NCI-H187 treated with DMSO at 0.1 percent for 48 hours (cell line): ENCODE results near the gene FAM120A.
"Not testable (repeated sequence)": the region's sequence is repeated elsewhere in the genome, so short reads cannot be mapped to it uniquely, and the experiment has no call there.

Source experiments
- DNase-seq: peaks from one replicate; lab custom pipeline; 2025; lab: John Stamatoyannopoulos, UW

FAM120A gene

DNA sequence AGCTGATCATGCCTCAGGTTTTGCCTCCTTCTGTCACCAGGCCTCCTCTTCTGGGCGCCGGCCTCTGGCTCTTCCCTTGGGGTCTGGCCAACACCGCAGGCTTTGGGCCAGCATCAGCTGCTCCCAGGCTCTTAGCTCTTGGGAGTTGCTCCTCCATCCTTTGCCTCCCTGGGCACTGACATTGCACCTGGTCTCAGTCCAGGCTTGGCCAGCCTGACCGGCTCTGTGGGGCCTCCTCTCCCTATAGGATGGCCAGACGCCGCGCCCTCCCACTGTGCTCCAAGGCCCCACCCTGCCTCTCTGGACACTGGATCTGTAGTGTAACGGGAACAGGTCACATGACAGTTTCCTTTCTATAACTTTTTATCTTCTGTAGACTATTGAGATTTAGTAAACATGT is 59.7 kb downstream of the FAM120A start:
- not testable (repeated sequence) for DNase-seq

DNA sequence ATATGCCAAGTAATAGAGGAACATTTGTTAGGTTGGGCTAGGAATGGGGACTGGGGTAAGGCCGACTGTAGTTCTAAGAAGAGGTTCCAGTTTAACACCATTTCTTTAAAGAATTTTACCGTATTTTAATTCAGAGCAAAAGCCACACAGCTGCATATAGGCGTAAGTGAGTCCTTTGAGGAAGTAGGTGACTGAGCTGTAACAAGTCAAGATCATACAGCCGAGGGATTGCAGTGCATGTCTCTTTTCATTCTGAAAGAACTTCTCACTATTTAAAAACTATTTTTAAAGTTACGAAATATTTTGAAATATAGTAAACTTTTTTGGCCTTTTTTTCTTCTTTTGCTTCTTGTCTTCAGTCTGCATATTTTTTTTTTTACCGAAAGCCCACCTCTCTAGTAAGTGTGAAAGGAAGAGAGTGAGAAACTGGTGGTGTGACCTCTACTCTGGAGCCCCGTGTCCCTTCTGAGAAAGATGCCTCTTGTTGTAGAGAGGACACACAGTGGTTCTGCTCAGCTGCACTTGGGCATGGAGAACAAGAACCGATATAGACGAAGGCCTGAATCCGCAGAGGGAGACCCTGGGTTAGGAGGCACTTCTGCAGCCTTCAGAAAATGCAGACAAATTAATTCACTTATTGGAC is 60.8 kb downstream of the FAM120A start:
- not testable (repeated sequence) for DNase-seq

DNA sequence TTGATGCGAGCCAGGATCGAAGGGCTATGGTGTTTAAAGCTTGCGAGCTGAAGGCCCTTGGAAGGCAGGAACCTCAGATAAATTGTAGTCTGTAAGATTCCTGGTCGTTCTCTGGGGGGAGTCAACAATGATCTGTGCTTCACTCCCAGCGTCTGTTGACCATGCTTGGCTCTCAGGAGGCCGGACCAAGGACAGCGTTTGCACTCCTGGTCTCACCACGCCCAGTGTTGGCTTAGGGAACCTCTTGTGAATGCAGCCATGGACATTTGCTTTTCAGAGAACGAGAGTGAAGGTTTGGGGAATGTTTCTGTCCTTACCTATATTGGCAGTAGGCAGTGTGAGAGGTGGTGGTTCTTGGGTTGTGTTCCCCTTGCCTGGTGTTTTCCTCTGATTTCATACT is 62.1 kb downstream of the FAM120A start:
- no peak for DNase-seq

DNA sequence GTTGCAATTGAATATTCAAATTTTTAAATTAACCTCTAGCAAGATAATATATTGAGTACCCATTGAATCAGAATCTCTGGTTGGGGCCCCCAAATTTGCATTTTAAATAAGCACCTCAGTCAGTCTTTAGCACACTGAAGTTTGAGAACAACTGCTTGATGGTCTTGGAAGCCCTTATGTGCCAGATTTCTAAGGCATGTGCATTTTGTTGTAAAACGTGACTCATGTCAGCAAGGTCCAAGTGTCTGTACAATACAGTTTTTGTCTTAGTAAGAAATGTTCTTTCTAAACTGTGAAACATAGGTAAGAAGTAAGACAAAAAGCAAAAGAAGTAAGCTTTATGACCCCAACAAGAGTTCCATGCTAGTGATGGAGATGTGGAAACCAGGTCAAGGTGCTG is 65.8 kb downstream of the FAM120A start:
- no peak for DNase-seq

DNA sequence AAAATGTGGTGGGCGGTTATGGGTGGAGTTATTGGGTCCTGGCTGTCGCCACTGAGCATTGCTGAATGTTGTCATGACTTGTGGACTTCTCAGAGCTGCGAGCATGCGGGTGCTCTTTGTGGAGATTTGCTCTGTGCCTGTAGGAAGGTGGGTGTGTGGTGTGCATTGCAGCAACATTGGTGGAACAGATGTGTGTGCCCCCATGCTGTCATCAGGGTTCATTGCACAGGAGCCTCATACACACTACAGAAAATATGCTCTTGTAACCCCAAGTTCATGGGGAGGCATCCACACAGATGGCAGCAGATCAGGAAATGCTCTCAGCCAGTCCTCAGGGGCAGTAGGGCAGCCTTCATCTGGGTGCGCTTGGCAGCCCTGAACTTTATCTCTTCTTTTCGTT is 69.0 kb downstream of the FAM120A start:
- DNase-seq = no peak

DNA sequence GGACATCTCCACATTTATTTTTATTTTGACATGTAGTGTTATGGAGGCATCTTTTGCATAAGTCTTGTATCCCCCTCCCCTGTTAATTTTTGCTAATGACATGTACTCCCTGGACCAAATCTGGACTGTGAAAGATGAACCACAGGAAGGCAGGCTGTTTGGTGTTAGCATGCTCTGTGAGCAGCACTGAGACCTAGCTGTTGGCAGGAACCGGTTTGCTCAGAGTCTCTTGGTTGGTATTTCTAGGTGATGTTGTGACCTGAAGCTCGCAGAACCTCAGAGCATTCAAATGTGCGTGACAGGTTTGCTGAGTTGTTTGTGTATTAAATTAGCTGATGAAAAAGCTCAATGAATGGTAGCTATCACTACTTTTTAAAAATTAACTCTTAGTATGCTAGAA is 71.3 kb downstream of the FAM120A start:
- DNase-seq = no peak

DNA sequence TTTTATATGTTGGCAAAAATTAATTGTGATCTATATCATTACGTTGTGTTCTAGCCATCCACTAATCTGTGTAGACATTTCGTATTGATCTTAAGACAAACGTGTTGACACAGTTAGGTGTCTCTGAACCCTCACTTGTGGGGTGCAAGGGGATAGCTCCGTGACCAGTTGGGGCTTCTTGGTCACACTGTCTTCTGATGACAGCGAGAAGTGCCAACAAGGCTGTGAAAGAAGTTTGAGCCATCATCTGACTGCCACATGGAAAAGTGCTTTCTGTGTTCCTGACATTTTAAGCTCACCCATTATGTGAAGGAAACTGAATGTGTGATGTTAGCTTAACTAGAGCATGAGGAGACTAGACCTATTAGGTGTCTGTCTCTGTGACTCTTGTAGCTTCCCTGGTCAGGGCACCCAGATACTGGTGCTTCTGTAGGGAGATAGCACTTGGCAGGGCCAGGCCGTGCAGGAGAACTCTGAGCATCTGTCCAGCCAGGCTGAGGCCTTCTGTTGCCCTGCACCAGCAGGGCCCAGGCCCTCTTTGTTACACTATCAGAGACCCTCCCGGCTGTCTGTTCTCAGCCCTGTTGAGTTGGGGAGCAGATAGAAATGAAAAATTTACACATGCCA is 72.1 kb downstream of the FAM120A start:
- DNase-seq = no peak

DNA sequence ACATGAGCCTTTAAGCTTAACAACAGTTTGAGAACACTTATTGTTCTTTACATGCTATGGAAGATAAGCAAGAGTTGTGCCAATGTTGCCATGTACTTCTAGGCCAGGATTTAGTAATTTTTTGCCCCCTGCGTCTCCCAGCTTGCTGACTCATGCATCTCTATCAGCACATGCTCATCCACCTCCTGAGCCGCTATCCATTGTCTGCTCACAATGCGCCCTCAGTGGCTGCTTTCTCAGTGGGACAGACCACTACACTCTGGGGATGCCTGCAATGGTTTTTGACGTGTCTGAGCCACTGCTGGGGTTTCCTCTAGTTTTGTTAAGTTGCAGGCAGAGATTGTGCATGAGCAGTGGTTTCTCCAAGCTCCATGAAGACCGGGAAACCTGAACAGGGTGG is 74.0 kb downstream of the FAM120A start:
- DNase-seq = no peak

DNA sequence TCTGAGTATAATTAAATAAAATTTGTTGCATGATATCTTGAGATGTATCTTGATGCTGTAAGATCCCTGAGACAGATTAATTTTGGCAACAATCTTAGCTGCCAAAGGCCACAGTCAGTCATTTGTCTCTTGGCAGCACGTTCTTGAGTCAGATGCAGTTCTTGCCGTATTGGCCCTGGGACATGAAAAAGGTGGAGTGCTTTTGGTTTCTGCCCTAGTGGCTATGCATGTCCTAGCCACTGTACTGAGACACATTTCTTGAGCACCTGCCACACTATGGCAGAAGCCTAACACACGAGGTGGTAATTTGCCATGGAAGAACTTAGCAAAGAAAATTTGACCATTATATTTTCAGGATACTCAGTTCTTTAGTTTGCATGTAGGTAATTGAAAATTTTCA is 79.9 kb downstream of the FAM120A start:
- DNase-seq = no peak

DNA sequence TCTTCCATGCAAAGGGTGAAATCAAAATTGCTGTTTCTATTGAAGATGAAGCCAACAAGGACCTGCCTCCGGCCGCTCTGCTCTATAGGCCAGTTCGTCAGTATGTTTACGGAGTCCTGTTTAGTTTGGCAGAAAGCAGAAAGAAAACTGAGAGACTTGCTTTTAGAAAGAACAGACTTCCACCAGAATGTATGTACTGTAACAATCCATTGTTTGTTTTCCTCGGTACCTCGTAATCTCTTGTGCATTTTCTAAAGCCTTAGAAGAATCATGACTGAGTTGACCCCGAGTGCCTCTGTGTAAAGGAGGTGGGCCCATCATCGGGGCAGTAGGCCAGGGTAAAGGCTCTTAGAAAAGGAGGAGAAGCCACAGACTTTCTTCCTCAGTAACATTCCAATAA is 80.7 kb downstream of the FAM120A start:
- DNase-seq = no peak

DNA sequence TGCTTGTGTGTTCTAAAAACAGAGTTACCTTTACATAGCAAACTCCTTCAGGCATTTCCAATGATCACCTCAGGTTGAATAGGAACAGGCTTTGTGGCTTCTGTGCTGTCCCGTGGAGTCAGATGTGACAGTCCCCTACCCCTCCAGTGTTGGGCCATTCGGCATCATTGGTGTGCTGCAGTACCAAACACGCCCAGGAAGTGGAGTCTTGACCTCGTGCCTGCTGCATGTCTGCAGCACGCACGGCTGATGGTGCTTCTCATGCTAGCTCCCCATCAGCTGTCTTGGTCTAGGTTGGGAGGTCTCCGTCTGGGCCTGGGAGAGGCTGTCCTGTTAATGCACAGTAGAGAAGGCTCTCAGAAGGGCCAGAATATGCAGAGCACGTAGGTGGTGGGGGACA is 82.4 kb downstream of the FAM120A start:
- no peak for DNase-seq

DNA sequence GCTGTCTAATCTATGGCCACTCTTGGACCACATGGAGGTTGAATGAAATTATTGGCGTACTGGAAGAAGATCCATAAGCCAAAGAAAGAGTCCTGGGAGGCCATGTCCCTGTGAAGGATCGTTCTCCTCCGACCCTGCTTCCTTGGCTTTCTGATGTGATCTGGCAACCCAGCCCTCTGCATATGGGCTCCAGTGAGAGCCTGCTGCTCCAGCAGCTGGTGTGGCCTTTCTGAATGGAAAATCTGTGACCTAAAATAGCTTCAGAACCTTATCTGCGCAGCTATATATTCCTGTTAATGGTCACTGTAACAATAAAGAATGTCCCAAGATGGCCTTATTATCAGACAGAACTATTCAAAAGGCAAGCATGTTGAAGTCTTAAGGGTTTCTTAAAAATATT is 84.7 kb downstream of the FAM120A start:
- no peak for DNase-seq

DNA sequence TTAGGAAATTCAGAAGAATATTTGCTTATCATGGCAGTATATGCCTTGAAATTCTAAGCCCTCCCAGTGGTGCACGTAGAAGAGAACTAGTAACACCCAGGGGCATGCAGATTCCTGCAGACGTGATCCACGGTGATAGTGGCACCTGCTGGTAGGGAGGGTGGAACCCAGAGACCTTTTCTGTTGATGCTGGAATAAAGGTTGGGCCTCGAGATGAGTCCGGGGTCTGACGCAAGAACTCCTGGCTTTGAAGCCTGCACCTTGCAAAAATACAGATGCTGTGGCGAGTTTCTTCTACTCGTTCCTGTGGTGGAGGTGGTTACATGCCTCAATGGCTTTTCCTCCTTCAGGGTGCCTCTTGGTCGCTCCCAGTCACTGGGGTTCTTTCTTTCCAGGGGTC is 85.4 kb downstream of the FAM120A start:
- no peak for DNase-seq

DNA sequence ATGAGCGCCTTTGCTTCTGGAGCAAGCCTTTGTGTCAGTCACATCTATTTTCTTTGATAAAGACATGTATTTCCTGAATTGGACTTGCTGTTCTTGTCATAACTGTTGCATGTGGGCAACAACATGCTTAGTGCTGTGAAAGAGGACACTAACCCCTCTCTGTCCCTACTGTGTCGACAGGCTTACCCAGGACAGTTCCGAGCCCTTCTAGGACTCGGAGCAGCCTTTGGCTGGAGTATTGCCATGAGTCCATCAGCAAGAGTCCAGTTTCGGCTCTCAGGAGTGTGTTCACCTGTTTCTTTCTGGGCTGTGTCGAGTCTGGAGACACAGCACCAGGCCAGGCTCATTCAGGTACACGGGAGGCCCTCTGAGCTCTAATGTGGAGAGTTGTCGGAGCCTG is 88.8 kb downstream of the FAM120A start:
- no peak for DNase-seq

DNA sequence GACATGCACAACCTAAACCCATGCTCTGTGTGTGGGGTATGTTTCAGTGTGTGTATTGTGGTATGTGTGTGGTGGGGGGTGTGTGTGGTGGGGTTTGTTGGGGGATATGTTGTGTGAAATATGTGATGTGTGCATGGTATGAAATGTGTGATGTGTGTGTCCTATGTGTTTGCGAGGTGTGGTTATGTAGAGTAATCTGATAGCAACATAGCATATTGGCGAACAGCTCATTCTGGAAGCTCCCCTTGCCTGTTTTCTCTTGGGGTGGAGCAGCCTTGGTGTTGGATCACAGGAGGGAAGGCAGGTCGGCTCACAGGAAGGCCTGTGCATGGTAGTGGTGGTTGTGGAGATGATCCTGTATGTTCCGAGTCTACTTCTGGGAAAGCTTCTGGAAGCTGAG is 89.5 kb downstream of the FAM120A start:
- DNase-seq = no peak

DNA sequence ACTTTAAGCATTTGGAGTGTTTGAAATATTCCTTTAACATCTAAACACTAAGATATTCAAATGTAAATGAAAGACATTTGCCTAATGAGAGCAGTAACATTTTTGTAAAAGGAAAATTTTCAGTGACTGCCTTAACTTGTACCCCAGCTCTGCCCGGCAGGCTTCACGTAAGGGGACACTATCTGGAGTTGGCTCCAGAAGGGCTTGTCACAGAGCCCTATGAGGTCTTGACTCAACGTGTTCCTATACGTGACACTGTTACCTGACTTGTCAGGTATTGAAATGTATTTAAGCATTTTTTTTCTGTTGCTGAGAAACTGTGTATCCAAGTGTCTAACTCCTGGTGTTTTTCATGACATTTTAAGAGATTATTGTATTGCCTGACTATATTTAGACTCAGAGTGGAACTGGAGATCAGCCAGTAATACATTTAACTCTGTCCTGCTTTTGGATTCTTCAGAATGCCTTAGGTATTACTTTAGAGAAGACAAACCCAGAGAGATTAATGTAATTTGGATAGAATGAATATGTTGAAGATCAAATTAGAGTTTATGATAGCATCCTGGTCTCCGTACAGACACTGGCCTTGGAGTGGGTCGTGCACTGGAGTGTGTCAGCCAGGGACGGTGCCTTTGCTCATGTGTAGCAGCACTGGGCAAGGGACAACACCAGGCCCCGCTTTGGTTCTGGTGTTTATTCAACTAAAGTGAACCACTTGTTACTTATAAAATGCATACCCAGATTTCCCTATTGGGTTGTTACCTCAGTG is 90.3 kb downstream of the FAM120A start:
- no peak for DNase-seq

DNA sequence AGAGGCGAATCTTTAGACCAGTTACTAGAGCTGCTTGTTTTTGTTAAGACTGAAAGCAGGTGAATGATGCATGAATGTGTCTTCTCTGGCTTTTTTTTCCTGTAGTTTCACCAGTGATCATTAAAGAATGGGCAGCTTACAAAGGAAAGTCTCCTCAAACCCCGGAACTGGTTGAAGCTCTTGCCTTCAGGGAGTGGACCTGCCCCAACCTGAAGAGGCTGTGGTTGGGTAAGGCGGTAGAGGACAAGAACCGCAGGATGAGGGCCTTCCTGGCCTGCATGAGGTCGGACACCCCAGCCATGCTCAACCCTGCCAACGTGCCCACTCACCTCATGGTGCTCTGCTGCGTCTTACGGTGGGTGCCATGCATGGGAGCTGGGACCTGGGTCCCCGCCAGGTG is 91.6 kb downstream of the FAM120A start:
- DNase-seq = no peak

DNA sequence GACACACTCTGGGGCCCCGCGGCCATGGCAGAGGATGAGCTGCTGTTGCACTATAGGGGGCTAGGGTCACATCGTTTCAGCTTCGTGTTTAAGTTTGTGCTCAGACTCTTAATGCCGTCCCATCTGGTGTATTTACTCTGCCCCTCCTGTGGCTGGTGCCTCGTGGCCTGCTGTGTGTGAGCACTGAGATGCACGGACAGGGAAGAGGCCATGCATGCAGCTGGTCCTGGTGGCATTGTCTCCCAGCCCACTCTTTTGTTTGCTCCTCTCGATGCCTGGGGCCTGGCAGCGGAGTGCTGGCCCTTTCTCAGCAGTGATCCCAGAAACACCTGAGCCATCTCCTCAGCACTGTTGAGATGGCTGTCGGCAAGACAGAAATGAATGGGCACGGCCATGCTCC is 94.9 kb downstream of the FAM120A start:
- no peak for DNase-seq

DNA sequence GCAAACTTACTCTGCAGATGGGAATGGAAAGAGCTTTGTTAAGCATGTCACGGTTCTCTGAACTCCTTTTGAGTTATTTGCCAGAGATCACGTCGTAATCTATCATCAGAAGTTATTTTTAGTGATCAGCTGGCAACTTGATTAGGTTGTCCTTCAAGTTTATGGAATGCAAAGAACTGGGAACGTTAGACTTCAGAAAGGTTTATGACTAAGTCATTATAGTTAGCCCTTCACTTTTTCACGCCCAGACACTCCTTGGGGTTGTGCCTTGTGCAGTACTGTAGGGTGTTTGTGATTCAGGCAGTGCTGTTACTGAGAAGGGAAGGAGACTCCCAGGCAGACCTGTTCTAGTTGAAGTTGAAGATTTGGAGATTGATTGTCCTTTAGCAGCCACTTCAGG is 98.1 kb downstream of the FAM120A start:
- no peak for DNase-seq

DNA sequence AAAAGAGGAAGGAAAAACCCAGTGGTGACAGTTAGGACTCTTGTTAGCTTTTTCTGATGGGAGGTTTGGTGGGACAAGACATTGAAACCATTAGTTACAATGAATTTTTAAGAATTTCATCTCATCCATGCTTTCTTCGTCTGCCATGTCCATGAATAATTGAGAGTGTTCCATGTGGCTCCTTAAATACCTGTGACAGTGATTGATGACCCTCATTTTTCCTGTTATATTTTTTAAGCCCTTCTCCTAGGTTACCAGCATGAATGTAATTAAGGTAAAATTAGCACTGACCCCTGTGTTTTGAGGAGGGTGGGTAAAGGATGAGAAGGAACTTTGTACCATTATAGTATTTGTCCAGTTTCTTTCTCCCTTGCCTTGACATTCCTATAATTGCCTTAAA is 101.4 kb downstream of the FAM120A start:
- DNase-seq = no peak

DNA sequence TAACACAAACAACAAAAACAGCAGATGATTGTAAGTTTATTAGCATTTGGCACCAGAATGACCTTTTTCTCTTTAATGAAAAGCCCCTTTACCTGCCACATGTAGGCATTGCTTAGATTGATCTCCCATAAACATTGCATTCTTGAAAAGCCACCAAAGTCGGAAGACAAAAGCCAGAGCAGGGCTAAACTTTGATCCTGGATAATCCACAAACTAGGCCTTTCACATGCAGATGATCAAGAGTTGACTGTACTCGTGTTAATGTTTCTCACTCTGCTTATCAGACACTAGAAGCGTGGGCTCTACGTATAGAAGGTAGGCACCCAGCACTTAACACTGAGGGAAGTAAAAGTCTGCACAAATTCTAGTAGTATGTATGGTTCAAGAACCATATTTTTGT is 103.9 kb downstream of the FAM120A start:
- no peak for DNase-seq

DNA sequence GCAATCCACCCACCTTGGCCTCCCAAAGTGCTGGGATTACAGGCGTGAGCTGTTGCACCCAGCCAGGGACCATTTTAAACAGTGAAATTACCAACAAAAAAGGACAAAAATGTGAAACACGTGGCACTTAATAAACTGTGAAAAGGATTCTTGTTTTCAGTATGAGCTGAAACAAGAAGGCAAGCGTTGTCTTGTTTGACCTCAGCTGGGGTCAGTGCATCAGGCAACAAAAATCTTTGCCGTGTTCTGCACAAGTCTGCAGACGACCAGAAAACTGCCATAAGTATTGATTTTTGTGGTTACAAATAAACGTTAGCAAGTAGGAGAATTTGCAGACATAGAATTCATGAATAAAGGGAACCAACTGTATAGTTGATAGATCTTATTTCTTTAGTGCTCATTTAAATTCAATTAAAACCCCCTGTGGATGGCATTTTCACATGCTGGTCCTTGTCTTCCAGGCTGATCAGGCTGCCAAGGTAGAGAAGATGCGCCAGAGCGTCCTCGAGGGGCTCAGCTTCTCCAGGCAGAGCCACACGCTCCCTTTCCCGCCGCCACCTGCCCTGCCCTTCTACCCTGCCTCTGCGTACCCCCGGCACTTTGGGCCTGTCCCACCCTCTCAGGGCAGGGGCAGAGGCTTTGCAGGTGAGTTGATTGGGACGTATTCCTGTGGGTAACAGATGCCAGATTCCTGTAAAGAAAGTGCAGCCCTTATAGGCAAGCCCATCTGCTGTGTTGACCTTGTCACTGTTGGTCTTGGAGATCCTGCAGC is 106.1 kb downstream of the FAM120A start:
- DNase-seq = no peak

DNA sequence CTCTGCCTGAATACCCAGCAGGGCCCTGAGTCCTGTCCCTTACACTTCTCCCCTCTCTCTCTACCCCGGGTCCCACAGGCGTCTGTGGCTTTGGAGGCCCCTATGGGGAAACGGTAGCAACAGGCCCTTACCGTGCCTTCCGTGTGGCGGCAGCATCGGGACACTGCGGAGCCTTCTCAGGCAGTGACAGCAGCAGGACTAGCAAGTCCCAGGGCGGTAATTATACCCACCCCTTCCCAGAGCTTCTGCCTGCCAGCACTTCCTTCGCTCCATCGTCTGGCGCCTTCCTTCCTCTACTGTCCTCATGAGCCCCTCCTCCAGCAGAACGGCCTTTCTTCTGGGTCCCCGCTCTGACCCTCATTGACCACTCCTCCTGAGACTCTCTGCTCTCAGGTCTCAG is 107.0 kb downstream of the FAM120A start:
- DNase-seq = no peak
